Stimulated activated CD4-positive, alpha-beta T cell treated with anti-CD3 and anti-CD28 coated beads, Interleukin-4, amount 100 ng/mL, for 48 hours (primary cell): ENCODE results near the gene C1orf210.

Experiments used
- DNase-seq, 2 donors: peaks; one replicate each; pipeline ENCODE4 v3.0.0-alpha.2; 2020; ENCODE audit warnings: low read depth in 2 of 2

The C1orf210 gene

DNA sequence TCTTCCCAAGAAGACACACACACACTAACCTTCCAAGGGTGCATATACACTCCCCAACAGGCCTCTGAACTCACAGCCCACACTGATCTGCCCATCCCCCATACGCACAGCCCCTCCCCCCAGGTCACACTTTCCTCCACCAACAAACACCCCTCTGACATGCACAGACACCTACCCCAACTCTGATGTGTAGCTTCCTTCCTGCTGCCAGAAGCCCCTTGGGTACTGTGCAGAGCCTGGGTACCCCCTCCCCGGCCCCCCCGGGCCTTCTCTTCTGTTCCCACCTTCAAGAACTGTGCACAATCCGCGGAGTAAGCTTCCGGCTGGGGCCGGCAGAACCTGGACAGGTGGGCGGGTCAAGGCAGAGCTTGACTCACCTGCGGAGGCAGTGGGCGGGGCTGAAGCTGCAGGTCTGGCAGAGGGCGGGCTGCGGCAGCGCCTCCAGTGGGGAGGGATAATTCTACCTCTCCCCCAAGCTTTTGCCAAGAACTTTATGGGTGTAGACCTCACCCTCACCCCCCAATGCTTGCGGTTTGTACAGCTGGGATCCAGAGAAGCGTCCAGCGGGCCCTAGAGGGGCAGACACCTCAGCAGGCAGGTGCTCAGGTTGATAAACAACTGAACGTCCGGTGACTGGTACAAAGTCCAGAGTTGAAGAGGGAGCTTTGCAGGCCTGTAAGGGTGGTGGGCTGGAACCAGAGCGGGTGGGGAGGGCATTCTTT is at the start of gene C1orf210:
Gene C1orf210, minus strand, starts transcription at position 313 of the 722 bp plus-strand sequence. CDS start 2,311 bp downstream, outside the sequence.
- no peak for DNase-seq

DNA sequence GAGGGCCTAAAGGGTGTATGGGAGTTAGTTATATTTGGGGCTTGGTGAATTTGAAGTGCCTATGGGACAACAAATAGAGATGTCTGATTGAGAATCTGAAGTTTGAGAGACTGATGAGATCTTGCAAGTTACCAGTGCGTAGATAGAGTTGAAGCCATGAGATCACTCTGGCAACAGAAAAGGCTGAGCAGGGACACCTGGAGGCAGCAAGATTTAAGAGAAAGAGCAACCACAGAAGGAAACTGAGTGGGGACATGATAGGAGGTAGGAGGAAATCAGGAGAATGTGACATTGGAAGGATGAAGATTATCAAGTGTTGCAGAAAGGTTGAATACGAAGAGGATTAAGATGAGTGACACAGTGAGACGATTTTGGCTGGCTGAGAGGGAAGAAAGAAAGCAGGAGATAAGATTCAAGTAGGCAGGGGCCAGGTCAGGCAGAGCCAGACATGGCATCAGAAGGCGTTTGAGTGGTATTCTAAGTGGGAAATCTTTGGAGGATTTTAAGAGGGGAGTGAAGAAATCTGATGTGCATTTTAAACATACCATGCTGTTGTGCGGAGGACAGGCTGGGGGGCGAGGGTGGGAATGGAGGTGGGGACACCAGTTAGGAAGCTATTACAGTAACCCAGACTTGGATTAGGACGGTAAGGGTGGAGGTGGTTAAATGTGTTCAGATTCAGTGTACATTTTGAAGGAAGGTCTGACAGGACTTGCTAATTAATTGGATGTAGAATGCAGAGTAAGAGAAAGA is 49.2 kb upstream of the C1orf210 start:
- DNase-seq: no peak

DNA sequence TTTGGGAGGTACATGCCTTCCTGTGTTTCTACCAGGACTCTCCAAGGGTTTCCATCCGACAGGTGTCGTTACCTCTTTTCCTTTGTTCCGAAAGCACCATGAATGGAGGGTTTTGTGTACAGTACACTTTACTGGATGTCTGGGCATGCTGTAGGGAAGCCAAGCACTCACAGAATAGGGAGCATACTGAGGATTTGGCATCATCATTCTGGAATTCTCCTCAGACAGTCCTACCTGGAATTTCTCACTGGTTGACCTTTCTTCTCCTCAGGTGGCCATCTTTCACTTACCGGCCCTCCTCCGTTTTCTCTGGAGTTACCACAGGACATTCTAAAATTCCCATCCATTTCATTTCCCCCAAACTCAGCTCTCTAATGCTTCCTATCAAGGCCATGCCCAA is 46.3 kb upstream of the C1orf210 start:
- no peak for DNase-seq

DNA sequence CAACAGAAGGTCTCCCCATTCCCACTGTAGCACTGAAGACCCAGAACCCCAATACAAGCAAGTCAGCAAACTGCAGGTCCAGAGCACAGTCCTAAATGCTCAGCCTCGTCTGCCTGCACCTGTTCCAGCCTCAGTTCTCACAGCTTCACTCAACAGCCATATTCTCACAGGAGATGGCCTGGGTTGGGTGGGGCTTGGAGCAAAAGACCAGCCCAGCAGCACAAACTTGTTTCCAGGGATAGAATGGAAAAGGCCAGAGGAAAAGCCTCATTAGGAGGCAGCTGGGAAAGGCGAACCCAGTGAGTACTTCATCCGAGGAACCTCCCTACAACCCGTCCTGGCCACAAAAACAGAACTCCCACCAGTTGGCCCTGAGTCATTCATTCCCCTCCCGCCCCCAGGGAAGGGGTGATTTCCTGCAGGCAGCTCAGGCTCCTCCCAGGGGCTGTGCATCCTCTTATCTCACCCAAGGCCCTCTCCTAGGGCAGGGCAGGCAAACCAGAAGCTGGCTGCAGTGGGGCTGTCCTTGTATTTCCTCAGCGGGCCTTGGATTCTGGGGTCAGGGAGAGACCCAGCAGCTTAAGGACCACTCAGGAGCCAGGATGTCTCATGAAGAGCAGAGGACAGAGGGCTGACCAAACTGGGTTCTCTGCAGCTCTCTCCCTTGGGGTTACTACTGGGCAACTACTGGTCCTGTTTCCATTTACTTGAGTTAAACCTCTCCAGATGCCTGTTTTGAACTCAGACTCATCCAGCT is 44.8 kb upstream of the C1orf210 start:
- peak; percentile 58 to 63 for DNase-seq

DNA sequence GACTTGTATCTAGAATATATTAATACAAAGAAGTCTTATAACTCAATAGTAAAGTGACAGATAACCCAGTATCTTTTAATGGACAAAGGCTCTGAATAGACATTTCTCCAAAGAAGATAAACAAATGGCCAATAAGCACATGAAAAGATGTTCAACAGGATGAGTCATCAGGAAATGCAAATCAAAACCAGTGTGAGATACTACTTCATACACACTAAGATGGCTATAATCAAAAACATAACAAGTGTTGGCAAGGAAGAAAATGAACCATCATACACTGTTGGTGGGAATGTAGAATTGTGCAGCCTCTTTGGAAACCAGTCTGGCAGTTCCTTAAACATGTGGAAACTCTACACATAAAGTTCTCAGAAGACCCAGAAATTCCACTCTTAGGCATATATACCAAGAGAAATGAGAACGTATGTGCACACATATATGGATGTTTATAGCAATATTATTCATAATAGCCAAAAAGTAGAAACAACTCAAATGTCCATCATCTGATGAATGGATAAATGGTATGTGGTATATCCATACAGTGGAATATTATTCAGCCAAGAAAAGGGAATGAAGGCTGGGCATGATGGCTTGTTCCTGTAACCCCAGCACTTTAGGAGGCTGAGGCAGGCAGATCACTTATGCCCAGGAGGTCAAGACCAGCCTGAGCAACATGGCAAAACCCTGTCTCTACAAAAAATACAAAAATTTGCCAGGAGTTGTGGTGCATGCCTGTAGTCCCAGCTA is 42.3 kb upstream of the C1orf210 start:
- no peak for DNase-seq

DNA sequence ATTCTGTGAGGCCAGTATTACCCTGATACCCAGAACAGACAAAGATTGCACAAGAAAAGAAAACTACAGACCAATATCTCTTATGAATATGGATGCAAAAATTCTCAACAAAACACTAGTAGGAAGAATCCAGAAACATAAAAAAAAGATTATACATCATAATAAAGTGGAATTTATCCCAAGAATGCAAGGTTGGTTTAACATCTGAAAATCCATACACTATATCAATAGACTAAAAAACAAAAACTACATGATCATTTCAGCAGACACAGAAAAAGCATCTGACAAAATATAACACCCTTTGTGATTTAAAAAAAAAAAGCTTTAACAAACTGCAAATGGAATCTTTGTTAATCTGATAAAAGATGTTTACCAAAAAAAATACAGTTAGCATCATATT is 40.0 kb upstream of the C1orf210 start:
- no peak for DNase-seq

DNA sequence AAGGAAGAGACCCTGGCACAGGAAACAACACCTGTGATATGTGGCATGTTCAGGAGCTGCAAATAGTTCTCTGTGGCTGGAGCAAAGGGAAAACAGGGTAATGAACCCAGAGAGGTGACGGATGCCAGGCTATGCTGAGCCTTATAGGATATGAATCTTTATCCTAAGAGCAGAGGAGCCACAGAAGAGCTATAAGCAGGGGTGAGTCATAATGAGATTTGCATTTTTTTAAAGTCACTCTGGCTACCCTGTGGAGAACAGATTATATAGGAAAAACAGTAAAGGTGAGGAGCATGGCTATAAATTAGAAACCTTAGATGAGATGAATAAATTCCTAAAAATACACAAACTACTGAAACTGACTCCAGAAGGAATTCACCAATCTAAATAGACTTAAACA is 39.4 kb upstream of the C1orf210 start:
- no peak for DNase-seq

DNA sequence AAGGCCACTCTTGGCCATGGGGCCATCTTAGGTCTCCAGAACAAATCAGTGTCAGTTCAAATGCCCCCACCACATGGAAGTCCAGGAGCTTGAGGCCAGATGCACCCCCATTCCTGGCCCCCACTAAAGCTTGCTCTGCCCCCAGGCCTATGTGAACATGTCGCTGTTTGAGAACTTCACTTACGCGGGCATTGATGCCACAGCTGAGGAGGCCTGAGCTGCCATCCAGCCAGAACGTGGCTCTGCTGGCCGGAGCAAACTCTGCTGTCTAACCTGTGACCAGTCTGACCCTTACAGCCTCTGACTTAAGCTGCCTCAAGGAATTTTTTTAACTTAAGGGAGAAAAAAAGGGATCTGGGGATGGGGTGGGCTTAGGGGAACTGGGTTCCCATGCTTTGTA is 37.1 kb upstream of the C1orf210 start:
- DNase-seq: no peak

DNA sequence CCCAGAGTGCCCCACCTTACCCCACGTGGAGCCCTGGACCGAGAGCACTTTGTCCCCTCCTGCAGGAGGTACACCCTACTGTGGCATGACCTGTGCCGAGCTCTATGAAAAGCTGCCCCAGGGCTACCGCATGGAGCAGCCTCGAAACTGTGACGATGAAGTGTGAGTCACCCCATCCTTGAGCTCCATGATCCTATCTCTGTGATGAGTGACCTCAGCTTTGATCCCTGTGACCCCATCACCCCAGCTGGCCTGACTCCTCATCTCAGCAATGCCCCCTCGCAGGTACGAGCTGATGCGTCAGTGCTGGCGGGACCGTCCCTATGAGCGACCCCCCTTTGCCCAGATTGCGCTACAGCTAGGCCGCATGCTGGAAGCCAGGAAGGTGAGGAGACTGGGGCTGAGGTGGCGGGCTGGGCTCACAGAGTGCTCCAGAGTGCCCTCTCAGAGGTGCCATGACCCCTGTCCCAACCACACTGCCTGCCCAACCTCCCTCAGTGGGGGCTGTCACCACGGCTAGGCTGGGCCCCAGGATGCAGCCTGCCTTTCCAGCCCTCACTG is 36.0 kb upstream of the C1orf210 start:
- DNase-seq: no peak

DNA sequence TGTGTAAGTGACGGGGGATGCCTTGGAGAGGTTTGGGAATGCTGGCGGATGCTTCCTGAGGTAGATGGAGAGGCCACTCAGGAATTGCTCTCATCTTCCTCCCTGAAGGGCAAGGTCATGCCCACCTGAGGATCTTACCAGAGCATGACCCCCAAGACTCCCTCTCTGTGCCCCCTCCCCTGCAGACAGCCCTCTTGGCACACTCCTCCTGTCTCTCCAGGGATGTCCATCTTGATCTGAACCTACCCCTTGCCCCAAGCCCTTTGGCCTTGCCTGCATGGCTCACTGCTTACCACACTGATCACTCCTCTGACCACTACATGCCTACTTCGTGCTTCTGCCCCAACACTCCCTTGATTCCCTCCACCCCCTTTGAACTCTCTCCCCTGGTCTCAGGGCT is 34.4 kb upstream of the C1orf210 start:
- no peak for DNase-seq

DNA sequence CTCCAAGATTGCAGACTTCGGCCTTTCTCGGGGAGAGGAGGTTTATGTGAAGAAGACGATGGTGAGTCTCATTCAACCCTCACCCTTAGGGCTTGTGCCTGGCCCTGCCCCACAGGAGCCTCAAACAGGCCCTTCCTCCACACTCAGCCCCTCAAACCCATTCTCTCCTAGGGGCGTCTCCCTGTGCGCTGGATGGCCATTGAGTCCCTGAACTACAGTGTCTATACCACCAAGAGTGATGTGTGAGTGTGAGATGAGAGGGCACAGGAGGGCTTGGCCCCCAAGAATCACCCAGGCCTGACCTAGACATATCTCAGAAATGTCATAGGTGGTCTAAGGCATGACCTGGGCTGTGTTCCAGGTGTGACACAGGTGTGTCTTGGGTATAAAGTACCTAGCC is 33.9 kb upstream of the C1orf210 start:
- DNase-seq: no peak

DNA sequence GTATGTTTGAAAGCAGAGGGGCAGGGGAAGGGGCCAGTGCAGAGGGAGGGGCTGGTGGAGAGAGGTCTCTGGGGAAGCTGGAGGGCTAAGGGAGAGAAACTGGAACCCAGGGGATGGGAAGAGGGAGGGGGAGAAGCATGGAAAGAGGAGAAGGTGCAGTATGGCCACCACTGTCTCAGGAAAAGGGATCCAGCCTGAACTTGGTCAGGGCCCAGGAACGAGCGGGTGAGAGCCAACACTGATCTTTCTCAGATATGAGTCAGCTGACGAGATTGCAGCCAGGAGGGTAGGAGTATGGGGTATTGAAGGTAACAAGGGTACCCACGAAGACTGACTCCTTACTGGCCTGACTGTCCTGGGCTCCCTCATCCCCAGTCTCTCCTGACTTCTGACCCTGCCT is 33.5 kb upstream of the C1orf210 start:
- no peak for DNase-seq

DNA sequence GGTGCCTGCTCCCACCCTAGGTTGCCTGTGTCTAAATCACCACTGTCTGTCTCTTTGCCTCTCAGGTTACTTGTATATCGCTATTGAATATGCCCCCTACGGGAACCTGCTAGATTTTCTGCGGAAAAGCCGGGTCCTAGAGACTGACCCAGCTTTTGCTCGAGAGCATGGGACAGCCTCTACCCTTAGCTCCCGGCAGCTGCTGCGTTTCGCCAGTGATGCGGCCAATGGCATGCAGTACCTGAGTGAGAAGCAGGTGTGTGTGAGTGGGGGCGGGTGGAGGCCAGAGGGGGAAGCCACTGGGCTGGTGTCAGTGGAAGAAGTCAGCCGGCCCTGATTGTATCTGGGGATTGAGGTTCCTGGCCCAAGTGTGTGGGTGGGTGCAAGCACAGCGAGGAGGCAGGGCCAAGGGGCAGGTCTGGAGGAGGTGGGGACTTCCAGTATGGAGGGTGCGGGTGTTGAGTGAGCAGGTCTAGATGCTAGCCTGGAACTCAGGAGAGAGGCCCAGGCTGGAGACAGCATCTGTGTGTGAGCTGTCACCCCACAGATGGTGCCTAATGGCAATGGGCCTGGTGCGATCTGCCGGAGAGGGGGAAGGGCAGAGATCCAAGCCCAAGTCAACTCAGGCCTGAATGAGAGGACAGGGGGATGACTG is 32.6 kb upstream of the C1orf210 start:
- DNase-seq: no peak

DNA sequence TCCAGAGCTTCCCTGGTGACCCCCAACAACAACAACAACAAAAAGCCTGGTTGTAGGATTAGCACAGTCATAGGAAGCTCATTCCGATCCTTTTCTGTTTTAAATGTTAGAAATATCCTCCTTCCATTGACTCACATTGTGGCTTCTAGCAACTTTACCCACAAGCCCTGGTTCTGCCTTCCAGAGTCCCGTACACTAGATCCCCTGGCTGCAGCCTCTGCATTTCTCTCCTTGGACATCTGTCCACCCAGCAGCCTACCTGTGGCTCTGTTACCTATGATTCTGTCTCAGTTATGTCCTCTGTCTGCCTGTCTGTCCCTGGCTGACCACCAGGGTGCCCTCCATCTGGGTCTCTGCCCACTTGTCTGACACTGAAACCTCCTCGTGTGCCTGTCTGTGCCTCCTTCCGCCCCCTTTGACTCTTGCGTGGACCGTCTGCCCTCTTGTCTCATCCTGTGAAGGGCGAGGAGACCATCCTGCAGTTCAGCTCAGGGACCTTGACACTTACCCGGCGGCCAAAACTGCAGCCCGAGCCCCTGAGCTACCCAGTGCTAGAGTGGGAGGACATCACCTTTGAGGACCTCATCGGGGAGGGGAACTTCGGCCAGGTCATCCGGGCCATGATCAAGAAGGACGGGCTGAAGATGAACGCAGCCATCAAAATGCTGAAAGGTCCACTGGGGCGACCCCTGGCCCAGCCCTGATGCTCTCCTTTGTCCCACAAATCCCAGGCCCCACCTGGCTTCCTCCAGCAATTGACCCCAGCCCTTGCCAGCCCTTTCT is 31.5 kb upstream of the C1orf210 start:
- no peak for DNase-seq

DNA sequence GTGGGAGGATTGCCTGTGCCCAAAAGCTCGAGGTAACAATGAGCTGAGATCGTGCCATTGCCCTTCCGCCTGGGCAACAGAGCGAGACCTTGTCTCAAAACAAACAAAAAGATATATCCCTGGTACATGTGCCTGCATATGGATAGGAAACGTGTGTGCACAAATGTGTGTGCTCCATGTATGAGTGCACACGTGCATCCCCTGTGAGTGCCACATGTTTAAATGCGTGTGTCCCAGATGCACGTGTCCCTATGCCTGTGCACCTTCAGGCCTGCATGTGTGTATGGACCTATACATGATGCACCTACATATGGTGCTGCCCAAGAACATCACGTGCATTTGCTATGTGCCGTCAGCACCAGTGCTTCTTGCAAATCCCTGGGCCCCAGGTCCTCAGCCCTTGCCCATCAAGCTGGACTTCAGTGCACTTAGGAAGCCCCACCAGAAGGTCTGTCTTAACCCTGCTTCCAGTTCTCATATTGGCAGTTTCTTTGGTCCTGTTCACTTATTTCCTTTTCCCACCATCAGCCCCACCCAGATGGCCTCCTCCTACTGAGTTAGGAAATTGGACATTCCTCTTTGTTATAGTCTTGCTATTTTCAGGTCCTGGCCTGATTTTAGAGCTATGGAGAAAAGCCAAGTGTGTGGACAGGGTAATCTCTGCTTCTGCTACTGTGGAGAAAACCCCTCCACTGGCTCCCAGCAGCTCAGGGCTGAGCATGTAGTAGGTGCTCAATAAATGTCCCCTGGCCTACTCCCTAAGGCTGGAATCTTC is 30.8 kb upstream of the C1orf210 start:
- no peak for DNase-seq

DNA sequence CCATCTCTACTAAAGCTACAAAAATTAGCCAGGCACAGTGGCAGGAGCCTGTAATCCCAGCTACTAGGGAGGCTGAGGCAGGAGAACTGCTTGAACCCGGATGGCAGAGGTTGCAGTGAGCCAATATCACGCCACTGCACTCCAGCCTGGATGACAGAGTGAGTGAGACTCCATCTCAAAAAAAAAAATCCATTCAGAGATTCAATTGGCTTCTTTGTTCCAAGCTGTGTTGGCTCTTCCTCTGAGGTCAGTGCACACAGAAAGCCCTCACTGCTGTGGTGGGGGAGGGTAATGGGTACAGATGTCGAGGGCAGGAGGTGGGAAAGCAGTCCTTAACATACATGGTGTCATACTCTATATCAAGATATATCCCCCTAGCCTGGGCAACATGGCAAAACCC is 30.1 kb upstream of the C1orf210 start:
- DNase-seq: no peak

DNA sequence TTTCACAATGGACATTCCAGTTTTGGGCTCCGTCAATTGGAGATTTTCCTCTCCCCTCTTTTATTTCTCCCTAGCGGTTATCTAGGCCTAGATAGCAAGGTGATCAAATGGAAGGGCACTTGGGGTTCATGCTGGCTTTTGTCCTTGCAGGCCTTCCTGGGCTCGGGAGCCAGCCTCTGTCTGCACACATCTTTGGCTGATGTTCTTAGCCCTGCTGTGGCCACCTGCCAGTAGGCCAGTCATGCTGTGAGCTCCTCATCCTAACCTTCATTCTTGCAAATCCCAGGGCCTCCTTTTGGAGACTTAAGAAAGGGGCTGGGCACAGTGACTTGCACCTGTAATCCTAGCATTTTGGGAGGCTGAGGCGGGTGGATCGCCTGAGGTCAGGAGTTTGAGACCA is 28.9 kb upstream of the C1orf210 start:
- no peak for DNase-seq

DNA sequence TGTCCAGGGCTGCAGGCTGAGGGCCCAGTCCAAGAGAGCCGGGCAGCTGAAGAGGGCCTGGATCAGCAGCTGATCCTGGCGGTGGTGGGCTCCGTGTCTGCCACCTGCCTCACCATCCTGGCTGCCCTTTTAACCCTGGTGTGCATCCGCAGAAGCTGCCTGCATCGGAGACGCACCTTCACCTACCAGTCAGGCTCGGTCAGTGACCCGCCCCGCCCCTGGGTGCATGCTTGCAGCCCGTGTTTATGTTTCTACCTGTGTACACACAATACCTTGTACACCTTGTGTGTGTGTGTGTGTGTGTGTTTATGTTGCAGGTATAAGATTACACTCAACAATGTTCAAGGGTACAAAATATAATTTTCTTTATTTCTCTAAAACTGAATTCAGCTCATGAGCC is 28.4 kb upstream of the C1orf210 start:
- DNase-seq: no peak

DNA sequence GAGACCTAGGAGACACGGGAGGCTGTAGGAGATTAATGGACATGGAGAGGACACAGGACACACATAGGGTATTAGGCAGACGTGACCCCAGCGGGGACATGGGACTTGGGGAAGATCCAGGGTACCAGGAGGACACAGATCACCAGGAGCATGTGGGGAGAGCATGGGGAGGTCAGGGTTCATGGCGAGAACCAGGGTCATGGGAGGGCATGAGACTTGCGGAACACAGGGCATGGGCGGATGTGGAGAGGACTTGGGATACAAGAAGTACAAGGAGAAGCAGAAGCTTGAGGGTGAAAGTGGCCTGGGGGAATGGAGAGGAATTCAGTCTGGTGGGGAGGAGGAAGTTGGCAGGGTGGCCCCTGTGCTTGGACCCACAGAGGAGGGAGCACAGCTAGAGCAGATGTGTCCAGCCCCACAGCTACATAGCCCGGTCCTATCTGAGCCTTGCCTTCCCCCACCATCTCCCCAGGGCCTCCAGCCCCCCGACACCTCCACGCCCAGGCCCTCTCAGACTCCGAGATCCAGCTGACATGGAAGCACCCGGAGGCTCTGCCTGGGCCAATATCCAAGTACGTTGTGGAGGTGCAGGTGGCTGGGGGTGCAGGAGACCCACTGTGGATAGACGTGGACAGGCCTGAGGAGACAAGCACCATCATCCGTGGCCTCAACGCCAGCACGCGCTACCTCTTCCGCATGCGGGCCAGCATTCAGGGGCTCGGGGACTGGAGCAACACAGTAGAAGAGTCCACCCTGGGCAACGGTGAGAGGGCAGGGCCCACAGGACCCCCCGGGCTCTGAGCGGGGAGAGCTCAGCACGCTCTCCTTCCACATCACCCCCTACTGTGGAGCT is 27.5 kb upstream of the C1orf210 start:
- no peak for DNase-seq
